Psoas muscle (tissue), 8 donors: ENCODE data around the gene MAP1A. TPM values are rescaled to one million over a fixed set of nuclear protein-coding genes. Genes with fewer than 3 reads are reported as not detected.

Experiments used
- ATAC-seq, 4 donors: fragments of 200-7000 bp; cut with Tn5 transposase; one replicate each; pipeline ENCODE4 v1.9.1; 2020; ENCODE audit warnings: moderate library complexity in 3 of 4, mild to moderate bottlenecking in 2 of 4
- DNase-seq, 2 donors: peaks; one replicate each; pipeline ENCODE4 v3.0.0-alpha.2; 2020
- H3K27ac ChIP-seq: fragments of 200-600 bp; one replicate; pipeline ENCODE4 v1.8.0; 2022
- H3K27me3 ChIP-seq, 3 donors: fragments of 200-600 bp in 1 of 3; one replicate each; pipeline versions ENCODE4 v1.6.1 to v1.8.0; 2013 to 2022; ENCODE audit warnings: low read length in 2 of 3, mild to moderate bottlenecking in 2 of 3, moderate library complexity in 1 of 3; ENCODE audit not compliant: insufficient read depth in 3 of 3
- H3K36me3 ChIP-seq, 2 donors: fragments of 200-600 bp in 1 of 2; one replicate each; pipeline versions ENCODE4 v1.6.1 to v1.8.0; 2013 to 2022; ENCODE audit warnings: low read depth in 1 of 2, mild to moderate bottlenecking in 1 of 2, moderate library complexity in 1 of 2; ENCODE audit not compliant: insufficient read depth in 1 of 2
- H3K4me1 ChIP-seq: fragments of 200-600 bp; one replicate; pipeline ENCODE4 v1.8.0; 2022
- H3K4me3 ChIP-seq: fragments of 200-600 bp; one replicate; pipeline ENCODE4 v1.8.0; 2022; ENCODE audit warnings: mild to moderate bottlenecking
- H3K9me3 ChIP-seq: fragments of 200-600 bp; one replicate; pipeline ENCODE4 v1.8.0; 2022
- WGBS, 3 donors: extraction: QIAGEN DNeasy Blood & Tissue Kit; methylation state at CpG; one replicate each; pipeline versions ENCODE4 v1.1.6 to v1.1.7; 2013; 5-methylcytosine and 5-hydroxymethylcytosine counted together
- intact Hi-C, 2 donors: fragments of 100-400 bp; cut with DNase I; formaldehyde crosslinking; loops; one replicate each; pipeline versions ENCODE4 v1.11.0 to v1.14.2; 2022
- polyA plus RNA-seq, 3 donors: library from polyadenylated mRNA; stranded (reverse); fragments of 200-250 nt; gene quantifications; one replicate each; pipeline ENCODE4 v1.2.3, GENCODE V29; 2013
- total RNA-seq, 4 donors: library from RNA; stranded (reverse); fragmentation: NEBNext Ultra II Directional in 2 of 4; extraction: Animal tissue kit (Norgen Biotek cat#: 25700) in 2 of 4; gene quantifications; one replicate each; pipeline versions ENCODE4 v1.2.1 to v1.2.4, GENCODE V29; 2021 to 2023
- TF ChIP-seq, protein P1 (sequence below): fragments of 200-600 bp; IDR thresholded peaks from one replicate; pipeline ENCODE4 v1.8.0; 2022; ENCODE audit warnings: antibody characterized with exemption
- donor health status: healthy with polysubstance abuse.
- donor health status: DM: no; HTN: no; CAD: no; lungs with moderate emphysema.
- donor health status: Bipolar disorder and iron deficiency.
- donor health status: healthy.
- donor health status: DM: yes; HTN: yes; CAD: no.
- donor health status: DM: no; HTN: no; CAD: no.
- donor health status: DM: no; HTN: no; CAD: no.
- donor health status: DM: yes; HTN: yes; CAD: no.

MAP1A gene
- total and polyA plus RNA-seq, 7 donors, result 0.63 to 25.1 (median 2.7) TPM

DNA sequence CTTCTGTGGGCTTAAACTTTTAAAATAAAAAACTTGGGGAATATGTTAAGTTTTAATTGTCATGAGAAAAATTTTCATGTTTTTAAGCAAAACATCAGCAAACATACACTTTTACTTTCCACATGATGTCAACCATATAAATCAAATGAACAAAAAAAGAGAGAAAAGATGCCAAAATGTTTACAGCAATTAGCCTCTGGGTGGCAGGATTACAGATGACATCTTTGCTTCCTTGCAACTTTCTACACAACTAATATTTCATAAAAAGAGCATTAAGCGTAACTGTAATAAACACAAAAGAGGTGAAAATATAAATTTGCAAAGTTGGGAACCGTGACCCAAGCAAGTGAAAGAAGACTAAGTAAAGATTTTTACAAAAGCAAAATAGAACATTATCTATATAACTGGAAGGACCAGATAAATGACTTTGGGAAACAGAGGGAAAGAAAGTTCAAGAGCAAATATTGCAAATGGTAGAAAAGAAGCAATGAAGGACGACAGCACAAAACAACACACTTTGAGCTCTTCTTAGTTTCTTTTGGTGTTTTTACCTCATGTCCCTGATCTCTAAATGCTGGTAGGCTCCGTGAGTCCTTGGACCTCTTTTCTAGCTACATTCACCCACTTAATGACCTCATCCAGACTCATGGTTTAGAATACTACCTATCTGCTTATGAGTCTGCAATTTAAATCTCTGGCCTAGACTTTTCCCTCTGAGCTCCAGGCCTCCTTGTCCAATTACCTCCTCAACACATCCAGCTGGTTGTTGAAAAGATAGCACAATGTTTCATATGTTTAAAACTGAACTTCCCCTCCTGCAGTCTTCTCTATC lies 33.9 kb upstream of the MAP1A start:
- ATAC-seq (no peak), DNase-seq (no peak)
- Histone ChIP-seq H3K4me1 (no peaks in the 10 kb centered on the region), H3K27ac (no peak overlapping the region), H3K36me3 (peaks cover 0 to 70% of the 10 kb centered on the region in 2 donors), H3K27me3 (no peaks in the 10 kb centered on the region), H3K9me3 (no peaks in the 10 kb centered on the region), H3K4me3 (no peak overlapping the region)
- 68 to 85% (median 75%) methylated on average over 4 of the region's 4 CpGs for WGBS, 3 donors
- intact Hi-C loops, result no loop called here
- TF ChIP-seq, protein P1, sequence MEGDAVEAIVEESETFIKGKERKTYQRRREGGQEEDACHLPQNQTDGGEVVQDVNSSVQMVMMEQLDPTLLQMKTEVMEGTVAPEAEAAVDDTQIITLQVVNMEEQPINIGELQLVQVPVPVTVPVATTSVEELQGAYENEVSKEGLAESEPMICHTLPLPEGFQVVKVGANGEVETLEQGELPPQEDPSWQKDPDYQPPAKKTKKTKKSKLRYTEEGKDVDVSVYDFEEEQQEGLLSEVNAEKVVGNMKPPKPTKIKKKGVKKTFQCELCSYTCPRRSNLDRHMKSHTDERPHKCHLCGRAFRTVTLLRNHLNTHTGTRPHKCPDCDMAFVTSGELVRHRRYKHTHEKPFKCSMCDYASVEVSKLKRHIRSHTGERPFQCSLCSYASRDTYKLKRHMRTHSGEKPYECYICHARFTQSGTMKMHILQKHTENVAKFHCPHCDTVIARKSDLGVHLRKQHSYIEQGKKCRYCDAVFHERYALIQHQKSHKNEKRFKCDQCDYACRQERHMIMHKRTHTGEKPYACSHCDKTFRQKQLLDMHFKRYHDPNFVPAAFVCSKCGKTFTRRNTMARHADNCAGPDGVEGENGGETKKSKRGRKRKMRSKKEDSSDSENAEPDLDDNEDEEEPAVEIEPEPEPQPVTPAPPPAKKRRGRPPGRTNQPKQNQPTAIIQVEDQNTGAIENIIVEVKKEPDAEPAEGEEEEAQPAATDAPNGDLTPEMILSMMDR, result peak; percentile 26

DNA sequence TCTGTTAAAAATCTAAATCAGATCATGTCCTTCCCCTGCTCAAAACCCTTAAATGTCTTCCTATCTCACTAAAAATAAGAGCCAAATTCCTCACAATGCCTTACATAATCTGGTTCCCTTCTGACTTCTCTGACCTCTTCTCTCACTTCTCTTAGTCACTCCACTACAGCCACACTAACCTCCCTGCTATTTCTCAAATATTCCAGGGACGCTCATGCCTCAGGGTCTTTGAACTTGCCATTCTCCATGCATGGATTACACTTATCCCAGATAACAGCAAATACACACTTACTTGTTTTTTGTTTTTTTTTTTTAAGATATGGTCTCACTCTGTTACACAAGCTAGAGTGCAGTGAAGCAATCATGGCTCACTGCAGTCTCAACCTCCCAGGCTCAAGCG lies 33.0 kb upstream of the MAP1A start:
- intact Hi-C loops, result no loop called here
- WGBS, 3 donors, result 95 to 99% (median 96%) methylated on average over 2 of the region's 2 CpGs

DNA sequence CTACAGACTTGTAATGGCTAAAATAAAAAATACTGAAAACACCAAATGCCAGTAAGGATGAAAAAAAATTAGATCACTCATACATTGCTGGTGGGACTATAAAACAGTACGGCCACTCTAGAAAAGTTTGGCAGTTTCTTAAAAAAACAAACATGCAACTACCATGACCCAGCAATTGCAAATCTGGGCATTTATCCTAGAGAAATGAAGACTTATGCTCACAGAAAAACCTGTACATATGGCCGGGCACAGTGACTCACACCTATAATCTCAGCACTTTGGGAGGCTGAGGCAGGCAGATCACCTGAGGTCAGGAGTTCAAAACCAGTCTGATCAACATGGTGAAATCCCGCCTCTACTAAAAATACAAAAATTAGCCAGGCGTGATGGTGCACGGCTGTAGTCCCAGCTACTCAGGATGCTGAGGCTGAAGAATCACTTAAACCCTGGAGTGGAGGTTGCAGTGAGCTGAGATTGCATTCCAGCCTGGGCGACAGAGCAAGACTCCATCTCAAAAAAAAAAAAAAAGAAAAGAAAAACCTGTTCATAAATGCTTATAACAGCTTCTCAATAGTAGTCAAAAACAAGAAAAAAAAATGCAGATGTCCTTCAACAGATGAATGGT lies 30.0 kb upstream of the MAP1A start:
- WGBS, 3 donors, result 94 to 98% (median 94%) methylated on average over 6 of the region's 6 CpGs
- Histone ChIP-seq H3K27me3 (no peaks in the 10 kb centered on the region), H3K27ac (no peak overlapping the region), H3K4me1 (no peaks in the 10 kb centered on the region), H3K36me3 (peaks cover 0 to 78% of the 10 kb centered on the region in 2 donors), H3K4me3 (no peak overlapping the region), H3K9me3 (no peaks in the 10 kb centered on the region)
- DNase-seq (no peak), ATAC-seq (no peak)
- TF ChIP-seq, protein P1, result no peak
- intact Hi-C loops, result no loop called here

More for the DNA sequence above, 33.0 kb upstream of the MAP1A start:
- Histone ChIP-seq H3K27ac (no peak overlapping the region), H3K36me3 (peaks cover 0 to 70% of the 10 kb centered on the region in 2 donors), H3K4me1 (no peaks in the 10 kb centered on the region), H3K9me3 (no peaks in the 10 kb centered on the region), H3K27me3 (no peaks in the 10 kb centered on the region), H3K4me3 (no peak overlapping the region)
- DNase-seq, result no peak
- TF ChIP-seq, protein P1, result no peak
- ATAC-seq, result no peak

DNA sequence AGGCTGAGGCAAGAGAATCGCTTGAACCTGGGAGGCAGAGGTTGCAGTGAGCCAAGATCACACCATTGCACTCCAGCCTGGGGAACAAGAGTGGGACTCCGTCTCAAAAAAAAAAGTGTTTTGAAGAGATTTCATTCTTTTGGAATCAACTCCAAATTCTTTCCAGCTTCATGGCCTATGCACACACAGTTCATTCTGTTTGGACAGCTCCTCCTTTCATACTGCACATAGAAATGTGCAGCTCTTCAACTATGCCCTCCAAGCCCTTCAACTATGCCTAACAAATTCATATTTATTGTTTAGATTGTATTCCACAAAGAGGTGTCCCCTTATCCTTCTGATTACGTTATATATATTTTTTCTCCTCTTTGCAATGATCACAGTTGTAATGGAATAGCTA lies 28.6 kb upstream of the MAP1A start:
- H3K27me3 ChIP-seq, result no peaks in the 10 kb centered on the region
- DNase-seq (no peak), ATAC-seq (no peak)
- intact Hi-C loops, result no loop called here
- WGBS, 3 donors, result 89 to 93% (median 90%) methylated on average over 3 of the region's 3 CpGs
- TF ChIP-seq, protein P1, result no peak
- no peak overlapping the region for H3K27ac ChIP-seq
- no peaks in the 10 kb centered on the region for H3K9me3 ChIP-seq
- no peaks in the 10 kb centered on the region for H3K4me1 ChIP-seq
- H3K36me3 ChIP-seq, result peaks cover 0 to 72% of the 10 kb centered on the region in 2 donors
- H3K4me3 ChIP-seq, result no peak overlapping the region
